ENCODE data around the gene RYR3. TPM values are rescaled to one million over a fixed set of nuclear protein-coding genes. Genes with fewer than 3 reads are reported as not detected.

The RYR3 gene
- total RNA-seq, 4 donors from 2014 or later: 0.38 to 1.8 (median 1.2) TPM

DNA sequence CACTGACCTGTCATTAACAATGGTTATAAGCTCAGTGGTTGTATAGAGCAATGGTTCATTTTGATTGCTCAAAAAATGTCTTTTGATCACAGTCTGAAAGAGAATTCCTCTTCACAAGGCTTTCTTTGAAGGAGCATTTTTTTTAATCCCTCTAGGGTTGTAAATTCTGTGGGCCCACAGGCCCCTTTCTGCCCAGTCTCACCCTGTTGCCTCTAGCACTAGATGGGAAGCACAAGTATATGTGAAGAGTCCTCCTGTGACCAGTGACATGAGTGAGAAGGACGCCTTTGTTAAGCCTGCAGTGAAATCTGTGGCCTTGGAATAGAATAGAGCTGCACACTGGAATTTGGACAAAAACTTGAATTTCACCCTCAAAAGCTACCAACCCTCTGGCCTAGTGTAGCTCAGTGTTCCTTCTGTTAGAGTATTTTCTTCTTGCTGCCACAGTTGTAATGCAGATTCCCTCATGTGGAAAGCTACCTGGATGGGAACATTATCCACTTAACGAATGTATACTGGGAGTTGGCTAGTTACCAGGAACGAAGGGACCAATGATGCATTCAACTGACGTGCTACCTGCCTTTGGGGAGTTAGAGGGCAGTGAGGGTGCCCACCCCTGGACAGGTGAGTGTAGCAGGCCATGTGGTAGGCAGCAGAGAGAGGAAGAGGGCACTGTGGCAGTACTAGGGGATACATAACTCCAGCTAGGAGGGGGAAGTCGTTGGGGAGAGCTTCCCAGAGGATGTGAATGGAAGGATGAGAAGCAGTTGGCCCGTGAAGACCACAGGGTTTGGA is 28.3 kb upstream of the RYR3 start:
- H3K4me3 ChIP-seq (ENCODE audit: low read depth, poor library complexity, severe bottlenecking): no peak overlapping the region
- TF ChIP-seq POLR2A (IDR thresholded peaks at IDR 0.05): no peak
- TF ChIP-seq, protein P1, sequence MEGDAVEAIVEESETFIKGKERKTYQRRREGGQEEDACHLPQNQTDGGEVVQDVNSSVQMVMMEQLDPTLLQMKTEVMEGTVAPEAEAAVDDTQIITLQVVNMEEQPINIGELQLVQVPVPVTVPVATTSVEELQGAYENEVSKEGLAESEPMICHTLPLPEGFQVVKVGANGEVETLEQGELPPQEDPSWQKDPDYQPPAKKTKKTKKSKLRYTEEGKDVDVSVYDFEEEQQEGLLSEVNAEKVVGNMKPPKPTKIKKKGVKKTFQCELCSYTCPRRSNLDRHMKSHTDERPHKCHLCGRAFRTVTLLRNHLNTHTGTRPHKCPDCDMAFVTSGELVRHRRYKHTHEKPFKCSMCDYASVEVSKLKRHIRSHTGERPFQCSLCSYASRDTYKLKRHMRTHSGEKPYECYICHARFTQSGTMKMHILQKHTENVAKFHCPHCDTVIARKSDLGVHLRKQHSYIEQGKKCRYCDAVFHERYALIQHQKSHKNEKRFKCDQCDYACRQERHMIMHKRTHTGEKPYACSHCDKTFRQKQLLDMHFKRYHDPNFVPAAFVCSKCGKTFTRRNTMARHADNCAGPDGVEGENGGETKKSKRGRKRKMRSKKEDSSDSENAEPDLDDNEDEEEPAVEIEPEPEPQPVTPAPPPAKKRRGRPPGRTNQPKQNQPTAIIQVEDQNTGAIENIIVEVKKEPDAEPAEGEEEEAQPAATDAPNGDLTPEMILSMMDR (IDR thresholded peaks at IDR 0.05): no peak
- no peak for DNase-seq (ENCODE audit: low spot score in 2 of 2)
- 77% methylated on average over 6 of the region's 6 CpGs for WGBS, 2 donors
- intact Hi-C loops (cut with DNase I; ENCODE audit: low total_unique reads): no loop called here

DNA sequence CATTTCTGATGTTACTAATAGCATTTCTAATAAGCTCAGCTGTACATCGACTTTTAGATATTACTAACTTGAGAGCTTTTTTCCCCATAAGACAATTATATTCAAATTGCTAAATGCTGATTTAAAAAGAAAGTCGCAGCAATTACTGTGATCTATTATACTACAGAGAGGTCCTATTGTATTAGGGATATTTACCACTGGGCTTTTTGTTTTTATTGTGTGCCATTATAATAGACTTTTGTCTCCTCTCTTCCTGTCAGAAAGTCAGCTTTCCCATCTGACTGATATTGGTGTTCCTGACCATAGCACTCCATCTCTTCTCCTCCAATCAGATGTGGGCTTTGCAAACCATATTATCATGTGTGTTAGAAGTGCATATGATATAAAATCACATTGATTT is 27.2 kb upstream of the RYR3 start:
- intact Hi-C loops (cut with DNase I; ENCODE audit: low total_unique reads): no loop called here
- no peak for TF ChIP-seq POLR2A (IDR thresholded peaks at IDR 0.05)
- TF ChIP-seq, protein P1 (IDR thresholded peaks at IDR 0.05): no peak
- DNase-seq (ENCODE audit: low spot score in 2 of 2): no peak
- WGBS, 2 donors: 80 to 91% methylated on average over 2 of the region's 2 CpGs
- no peak overlapping the region for H3K4me3 ChIP-seq (ENCODE audit: low read depth, poor library complexity, severe bottlenecking)

DNA sequence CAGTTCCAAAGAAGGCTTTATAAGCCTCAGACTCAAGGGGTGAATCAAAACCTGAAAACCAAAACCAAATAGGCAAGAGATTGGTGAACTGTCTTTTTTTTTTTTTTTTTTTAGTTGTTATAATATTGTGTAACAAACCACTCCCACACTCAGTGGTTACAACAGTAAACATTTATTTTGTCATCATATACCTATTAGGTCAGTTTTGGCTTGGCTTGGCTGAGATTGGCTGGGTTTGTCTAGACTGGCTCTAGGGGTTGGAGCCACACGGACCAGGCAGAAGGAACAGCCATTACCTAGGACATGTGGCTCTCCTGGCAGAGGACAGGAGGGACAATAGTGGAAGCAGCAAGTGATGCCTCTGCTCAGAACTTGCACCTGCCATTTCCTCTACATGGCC is 26.4 kb upstream of the RYR3 start:
- 67 to 75% methylated on average over 1 of the region's 1 CpG for WGBS, 2 donors
- no peak overlapping the region for H3K4me3 ChIP-seq (ENCODE audit: low read depth, poor library complexity, severe bottlenecking)
- no peak for DNase-seq (ENCODE audit: low spot score in 2 of 2)
- intact Hi-C loops (cut with DNase I; ENCODE audit: low total_unique reads): no loop called here
- TF ChIP-seq POLR2A (IDR thresholded peaks at IDR 0.05): no peak
- TF ChIP-seq, protein P1 (IDR thresholded peaks at IDR 0.05): no peak

DNA sequence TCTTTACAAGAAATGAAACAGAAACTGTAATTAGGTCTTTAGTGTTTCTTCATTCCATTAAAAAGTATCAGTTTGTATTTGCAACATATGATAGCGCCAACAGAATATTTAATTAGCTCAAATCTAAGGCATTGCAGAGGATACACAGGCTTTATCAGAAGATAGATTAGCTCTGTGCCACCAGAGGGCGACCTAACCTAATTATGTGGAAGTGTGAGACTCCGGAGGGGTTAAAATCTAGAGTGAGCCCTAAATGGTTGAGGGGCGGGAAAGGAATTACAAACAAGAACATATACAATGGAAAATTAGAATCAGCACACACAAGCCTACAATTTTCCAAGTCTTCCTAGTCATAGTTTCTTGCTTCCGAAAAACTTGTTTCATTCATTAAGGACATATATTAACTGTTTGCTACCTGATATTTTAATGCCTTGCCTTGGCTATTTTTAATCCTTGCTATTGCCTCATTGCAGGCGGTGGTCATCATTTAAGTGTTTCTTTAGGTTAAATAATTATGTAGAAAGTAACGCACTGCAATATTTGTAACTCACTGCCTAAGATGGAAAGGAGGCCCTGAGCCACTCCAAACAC is 18.0 kb upstream of the RYR3 start:
- peak in 1 of 2 donors; percentile 30 for DNase-seq (ENCODE audit: low spot score in 2 of 2)
- intact Hi-C loops (cut with DNase I; ENCODE audit: low total_unique reads): loop anchor here (5.0 kb wide), 1 partner anchor 409 kb away; no protein-coding TSS in a partner anchor
- no peak overlapping the region for H3K4me3 ChIP-seq (ENCODE audit: low read depth, poor library complexity, severe bottlenecking)
- WGBS, 2 donors: 28 to 29% methylated on average over 7 of the region's 7 CpGs
- TF ChIP-seq POLR2A (IDR thresholded peaks at IDR 0.05): no peak
- TF ChIP-seq, protein P1 (IDR thresholded peaks at IDR 0.05): no peak

DNA sequence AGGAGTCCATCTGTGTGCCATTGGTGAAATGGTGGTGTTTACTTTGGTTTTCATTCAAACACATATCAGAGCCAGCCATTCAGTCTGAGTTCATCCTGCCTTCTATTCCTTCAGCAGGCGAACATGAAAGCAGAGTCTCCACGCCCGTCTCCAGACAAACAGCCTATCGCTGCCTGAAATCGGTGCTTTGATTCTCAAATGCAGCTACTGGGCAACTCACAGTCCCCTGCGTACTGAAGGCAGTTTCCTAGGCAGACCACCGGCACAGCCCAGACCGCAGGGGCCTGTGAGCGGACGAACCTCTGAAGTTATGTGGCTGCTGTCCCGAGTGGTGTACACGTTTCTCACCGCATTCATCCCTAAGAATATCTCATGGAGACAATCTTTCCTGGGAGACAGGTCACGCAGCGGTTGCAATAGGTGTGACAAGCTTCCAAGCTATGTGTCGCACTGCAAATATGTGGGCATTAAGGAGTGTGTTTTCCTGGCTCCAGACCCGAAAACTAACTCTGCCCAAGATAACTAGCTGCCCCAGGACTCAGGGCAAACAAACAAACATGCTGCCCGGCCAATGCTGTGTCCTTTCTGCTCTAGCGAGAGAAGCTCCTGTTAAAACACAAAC is 16.9 kb upstream of the RYR3 start:
- H3K4me3 ChIP-seq (ENCODE audit: low read depth, poor library complexity, severe bottlenecking): no peak overlapping the region
- DNase-seq (ENCODE audit: low spot score in 2 of 2): no peak
- 48 to 62% methylated on average over 19 of the region's 19 CpGs for WGBS, 2 donors
- intact Hi-C loops (cut with DNase I; ENCODE audit: low total_unique reads): loop anchor here (5.0 kb wide), 1 partner anchor 408 kb away; no protein-coding TSS in a partner anchor
- TF ChIP-seq, protein P1 (IDR thresholded peaks at IDR 0.05): no peak
- TF ChIP-seq POLR2A (IDR thresholded peaks at IDR 0.05): no peak

Measured in lower leg skin (tissue), 4 donors.